Smooth muscle cell (in vitro differentiated cells): ENCODE data around the gene ST3GAL3. TPM values are rescaled to one million over a fixed set of nuclear protein-coding genes. Genes with fewer than 3 reads are reported as not detected.
"Not testable (repeated sequence)": the region's sequence is repeated elsewhere in the genome, so short reads cannot be mapped to it uniquely, and the experiment has no call there.

Experiments used
- DNase-seq: peaks from one replicate; lab custom pipeline; 2025; ENCODE audit not compliant: unreplicated experiment; lab: John Stamatoyannopoulos, UW
- H2AFZ ChIP-seq: fragments of 200-600 bp; sonication (generic); 2 replicates; pipeline ENCODE4 v1.6.0; 2016; ENCODE audit warnings: antibody characterized with exemption, low read depth, mild to moderate bottlenecking
- H3F3A ChIP-seq: fragments of 200-600 bp; sonication (generic); 2 replicates; pipeline ENCODE4 v1.6.0; 2017; ENCODE audit warnings: antibody characterized with exemption, low read depth
- H3K27ac ChIP-seq: fragments of 200-600 bp; sonication (generic); 2 replicates; pipeline ENCODE4 v1.5.1; 2016; ENCODE audit warnings: low read depth, mild to moderate bottlenecking
- H3K27me3 ChIP-seq: fragments of 200-600 bp; sonication (generic); 2 replicates; pipeline ENCODE4 v1.6.1; 2016; ENCODE audit warnings: low read depth, mild to moderate bottlenecking
- H3K36me3 ChIP-seq: fragments of 200-600 bp; sonication (generic); 2 replicates; pipeline ENCODE4 v1.5.1; 2016; ENCODE audit warnings: low read depth
- H3K4me1 ChIP-seq: fragments of 200-600 bp; sonication (generic); 2 replicates; pipeline ENCODE4 v1.5.1; 2016; ENCODE audit warnings: low read depth
- H3K4me2 ChIP-seq: fragments of 200-600 bp; sonication (generic); 2 replicates; pipeline ENCODE4 v1.6.0; 2016; ENCODE audit warnings: mild to moderate bottlenecking
- H3K4me3 ChIP-seq: fragments of 200-600 bp; sonication (generic); 2 replicates; pipeline ENCODE4 v1.5.1; 2016; ENCODE audit warnings: mild to moderate bottlenecking
- H3K79me2 ChIP-seq: fragments of 200-600 bp; sonication (generic); 2 replicates; pipeline ENCODE4 v1.6.0; 2016; ENCODE audit warnings: low read depth, mild to moderate bottlenecking
- H3K9ac ChIP-seq: fragments of 200-600 bp; sonication (generic); 2 replicates; pipeline ENCODE4 v1.6.0; 2016; ENCODE audit warnings: low read depth
- H3K9me3 ChIP-seq: fragments of 200-600 bp; sonication (generic); replicated peaks from 2 replicates; pipeline ENCODE4 v1.5.1; 2016; ENCODE audit warnings: low read depth
- H4K20me1 ChIP-seq: fragments of 200-600 bp; sonication (generic); 2 replicates; pipeline ENCODE4 v1.6.0; 2016; ENCODE audit warnings: low read depth
- WGBS: methylation state at CpG from one replicate; pipeline ENCODE4 v1.1.7; 2016; ENCODE audit warnings: low lambda C conversion rate; 5-methylcytosine and 5-hydroxymethylcytosine counted together
- polyA plus RNA-seq: library from polyadenylated mRNA; unstranded; fragments of >200 nt; fragmentation: Nextera tagmentation; extraction: Ambion mirVana; gene quantifications from 2 replicates; pipeline ENCODE4 v1.2.1, GENCODE V29; 2016
- total RNA-seq: library from RNA; depleted of rRNA; stranded (reverse); fragments of >200 nt; gene quantifications from 2 replicates; pipeline ENCODE4 v1.2.3, GENCODE V29; 2014
- TF ChIP-seq, protein P1 (sequence below): fragments of 200-600 bp; sonication (generic); IDR thresholded peaks from 2 replicates; pipeline ENCODE4 v1.5.1; 2017; ENCODE audit warnings: borderline replicate concordance, mild to moderate bottlenecking, antibody characterized with exemption; ENCODE audit not compliant: insufficient read depth, poor library complexity, severe bottlenecking

The ST3GAL3 gene
- total and polyA plus RNA-seq, 2 experiments from 2014 or later: 16.0 to 16.6 TPM

DNA sequence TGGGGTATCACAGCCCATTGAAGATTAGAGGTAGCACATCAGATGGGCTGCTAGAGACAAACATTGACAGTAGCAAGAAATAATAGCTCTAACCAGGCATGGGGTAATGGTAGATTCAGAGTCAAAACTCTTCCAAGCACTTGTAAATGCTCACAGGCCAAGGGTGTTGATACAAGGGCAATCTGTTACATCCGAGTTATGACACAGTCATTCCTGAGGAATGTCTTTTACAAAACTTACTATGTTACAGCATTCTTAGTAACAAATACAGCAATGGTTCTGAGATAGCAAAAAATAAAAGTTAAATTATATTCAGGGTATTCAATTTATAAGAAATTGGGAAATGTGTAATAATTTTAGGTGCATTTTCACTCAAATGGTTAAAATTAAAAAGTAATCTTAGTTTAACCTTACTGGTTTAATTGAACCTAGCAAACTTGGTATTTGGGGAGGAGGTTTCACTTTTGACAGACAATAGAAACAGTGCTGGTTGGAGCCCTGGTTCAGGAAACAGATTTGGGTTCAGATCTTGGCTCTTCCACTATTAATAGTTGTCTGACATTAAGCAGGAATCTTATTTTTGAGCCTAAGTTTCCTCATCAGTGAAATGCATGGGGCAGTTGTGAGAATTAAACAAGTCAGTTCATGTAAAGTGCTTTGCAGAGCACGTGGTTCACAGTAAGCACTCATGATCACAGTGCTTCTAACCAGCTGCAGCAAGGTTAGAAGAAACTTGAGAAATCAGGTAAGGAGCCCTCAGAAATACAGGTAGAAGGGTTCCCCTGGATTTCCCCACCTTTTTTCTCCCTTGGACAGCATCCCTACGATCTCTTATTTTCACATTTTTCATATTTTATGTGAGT lies 4.4 kb downstream of the ST3GAL3 start:
- 59% methylated on average over 3 of the region's 3 CpGs for WGBS
- Histone ChIP-seq H2AFZ (no peak overlapping the region), H3K4me3 (no peak overlapping the region), H4K20me1 (peaks cover 20% of the 10 kb centered on the region), H3K27ac (peak overlapping the region; percentile 96), H3K4me1 (peaks cover 12% of the 10 kb centered on the region), H3K79me2 (peaks cover 36% of the 10 kb centered on the region), H3K27me3 (no peaks in the 10 kb centered on the region), H3K36me3 (no peaks in the 10 kb centered on the region), H3K9ac (peak overlapping the region; percentile 70), H3K9me3 (no peaks in the 10 kb centered on the region), H3K4me2 (peak overlapping the region; percentile 74), H3F3A (peaks cover 7% of the 10 kb centered on the region)
- TF ChIP-seq, protein P1, sequence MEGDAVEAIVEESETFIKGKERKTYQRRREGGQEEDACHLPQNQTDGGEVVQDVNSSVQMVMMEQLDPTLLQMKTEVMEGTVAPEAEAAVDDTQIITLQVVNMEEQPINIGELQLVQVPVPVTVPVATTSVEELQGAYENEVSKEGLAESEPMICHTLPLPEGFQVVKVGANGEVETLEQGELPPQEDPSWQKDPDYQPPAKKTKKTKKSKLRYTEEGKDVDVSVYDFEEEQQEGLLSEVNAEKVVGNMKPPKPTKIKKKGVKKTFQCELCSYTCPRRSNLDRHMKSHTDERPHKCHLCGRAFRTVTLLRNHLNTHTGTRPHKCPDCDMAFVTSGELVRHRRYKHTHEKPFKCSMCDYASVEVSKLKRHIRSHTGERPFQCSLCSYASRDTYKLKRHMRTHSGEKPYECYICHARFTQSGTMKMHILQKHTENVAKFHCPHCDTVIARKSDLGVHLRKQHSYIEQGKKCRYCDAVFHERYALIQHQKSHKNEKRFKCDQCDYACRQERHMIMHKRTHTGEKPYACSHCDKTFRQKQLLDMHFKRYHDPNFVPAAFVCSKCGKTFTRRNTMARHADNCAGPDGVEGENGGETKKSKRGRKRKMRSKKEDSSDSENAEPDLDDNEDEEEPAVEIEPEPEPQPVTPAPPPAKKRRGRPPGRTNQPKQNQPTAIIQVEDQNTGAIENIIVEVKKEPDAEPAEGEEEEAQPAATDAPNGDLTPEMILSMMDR: no peak
- DNase-seq: no peak

DNA sequence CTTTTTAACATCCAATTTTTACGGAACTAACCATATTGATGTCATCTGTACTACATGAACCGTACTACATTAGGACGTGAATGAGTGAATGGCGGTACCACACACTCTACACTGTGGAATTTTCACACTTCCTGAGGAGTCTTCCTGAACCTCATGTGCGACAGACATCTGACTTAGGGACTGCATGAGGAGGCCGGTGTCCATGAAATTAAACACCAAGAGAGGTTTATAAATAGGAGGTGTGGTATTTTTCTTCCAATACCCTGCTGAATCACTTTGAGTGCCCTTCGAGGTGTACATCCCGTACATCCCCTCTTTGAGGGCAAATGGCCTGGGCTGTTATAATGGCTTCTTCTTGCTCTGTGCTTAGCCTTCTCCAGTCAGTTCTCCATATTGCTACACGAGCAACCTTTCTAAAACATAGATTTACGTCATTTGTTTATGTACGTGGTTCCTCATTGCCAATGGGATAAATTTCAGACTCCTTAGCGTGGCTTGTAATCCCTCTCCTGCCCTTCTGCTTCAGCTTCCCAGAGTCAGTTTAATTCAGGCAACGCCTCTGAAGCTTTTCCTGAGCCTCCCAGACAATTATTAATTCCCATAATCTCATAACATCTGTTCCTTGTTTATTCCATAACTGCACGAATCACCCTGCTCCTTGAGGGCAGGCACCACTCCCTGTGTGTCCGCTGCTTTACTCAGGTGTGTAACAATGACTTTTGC lies 9.4 kb downstream of the ST3GAL3 start:
- no peak overlapping the region for H3K4me2 ChIP-seq
- no peak overlapping the region for H3K9ac ChIP-seq
- no peaks in the 10 kb centered on the region for H3F3A ChIP-seq
- no peaks in the 10 kb centered on the region for H3K27me3 ChIP-seq
- peaks cover 38% of the 10 kb centered on the region for H3K79me2 ChIP-seq
- H3K4me1 ChIP-seq: no peaks in the 10 kb centered on the region
- no peak for DNase-seq
- no peaks in the 10 kb centered on the region for H3K9me3 ChIP-seq
- H3K27ac ChIP-seq: no peak overlapping the region
- TF ChIP-seq, protein P1: no peak
- WGBS: 93% methylated on average over 15 of the region's 15 CpGs
- H3K36me3 ChIP-seq: no peaks in the 10 kb centered on the region
- H2AFZ ChIP-seq: no peak overlapping the region
- peaks cover 35% of the 10 kb centered on the region for H4K20me1 ChIP-seq
- no peak overlapping the region for H3K4me3 ChIP-seq

DNA sequence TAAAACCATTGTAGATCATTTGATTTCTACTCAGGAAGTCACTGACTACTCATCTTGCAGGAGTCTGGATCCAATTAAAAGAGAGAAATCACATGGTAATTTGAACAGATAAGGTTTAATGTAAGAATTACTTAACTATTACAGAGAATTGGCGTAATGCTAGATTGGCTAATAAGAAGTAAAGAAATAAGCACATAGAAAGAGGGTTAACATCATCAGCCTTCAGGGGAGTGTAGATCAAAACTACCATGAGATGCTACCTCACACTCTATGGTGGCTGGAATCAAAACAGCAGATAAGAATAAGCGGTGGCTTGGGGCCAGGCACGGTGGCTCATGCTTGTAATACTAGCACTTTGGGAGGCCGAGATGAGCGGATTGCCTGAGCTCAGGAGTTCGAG lies 11.7 kb downstream of the ST3GAL3 start:
- peaks cover 36% of the 10 kb centered on the region for H4K20me1 ChIP-seq
- no peak overlapping the region for H2AFZ ChIP-seq
- H3K4me1 ChIP-seq: no peaks in the 10 kb centered on the region
- H3K4me2 ChIP-seq: no peak overlapping the region
- H3K36me3 ChIP-seq: no peaks in the 10 kb centered on the region
- TF ChIP-seq, protein P1: no peak
- peaks cover 23% of the 10 kb centered on the region for H3K79me2 ChIP-seq
- 86% methylated on average over 6 of the region's 6 CpGs for WGBS
- no peak overlapping the region for H3K9ac ChIP-seq
- no peak overlapping the region for H3K4me3 ChIP-seq
- DNase-seq: no peak
- H3F3A ChIP-seq: no peaks in the 10 kb centered on the region
- no peaks in the 10 kb centered on the region for H3K9me3 ChIP-seq
- H3K27me3 ChIP-seq: no peaks in the 10 kb centered on the region
- H3K27ac ChIP-seq: no peak overlapping the region

DNA sequence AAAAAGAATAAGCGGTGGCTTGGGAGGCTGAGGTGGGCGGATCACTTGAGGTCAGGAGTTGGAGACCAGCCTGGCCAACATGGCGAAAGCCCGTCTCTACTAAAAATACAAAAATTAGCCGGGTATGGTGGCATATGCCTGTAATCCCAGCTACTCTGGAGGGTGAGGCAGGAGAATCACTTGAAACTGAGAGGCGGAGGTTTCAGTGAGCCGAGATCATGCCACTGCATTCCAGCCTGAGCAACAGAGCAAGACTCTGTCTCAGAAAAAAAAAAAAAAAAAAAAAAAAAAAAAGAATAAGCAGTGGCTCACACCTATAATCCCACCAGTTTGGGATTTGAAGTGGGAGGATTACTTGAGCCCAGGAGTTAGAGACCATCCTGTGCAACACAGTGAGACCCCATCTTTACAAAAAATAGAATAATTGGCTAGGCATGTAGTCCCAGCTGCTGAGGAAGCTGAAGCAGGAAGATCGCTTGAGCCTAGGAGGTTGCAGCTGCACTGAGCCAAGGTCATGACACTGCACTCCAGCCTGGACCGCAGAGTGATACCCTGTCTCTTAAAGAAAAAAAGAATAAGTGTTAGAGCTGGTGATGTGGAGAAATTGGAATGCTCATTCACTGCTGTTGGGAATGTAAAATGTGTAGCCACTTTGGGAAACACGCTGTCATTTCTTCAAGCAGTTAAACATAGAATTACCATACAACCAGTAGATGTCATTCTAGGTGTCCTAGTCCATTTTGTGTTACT lies 12.5 kb downstream of the ST3GAL3 start:
- not testable (repeated sequence) for H2AFZ ChIP-seq, H3K27ac ChIP-seq, H3K27me3 ChIP-seq, H3K36me3 ChIP-seq, H3K4me2 ChIP-seq, H3K4me3 ChIP-seq, H3F3A ChIP-seq, H3K9ac ChIP-seq, H3K9me3 ChIP-seq, H3K4me1 ChIP-seq, DNase-seq
- Histone ChIP-seq H4K20me1 (peaks cover 39% of the 10 kb centered on the region), H3K79me2 (peaks cover 20% of the 10 kb centered on the region)
- 88% methylated on average over 10 of the region's 10 CpGs for WGBS
